ENCODE results near the gene COL16A1. TPM values are rescaled to one million over a fixed set of nuclear protein-coding genes. Genes with fewer than 3 reads are reported as not detected.

COL16A1 gene
- polyA plus RNA-seq, 3 donors: 0.13 TPM; not detected in 2

DNA sequence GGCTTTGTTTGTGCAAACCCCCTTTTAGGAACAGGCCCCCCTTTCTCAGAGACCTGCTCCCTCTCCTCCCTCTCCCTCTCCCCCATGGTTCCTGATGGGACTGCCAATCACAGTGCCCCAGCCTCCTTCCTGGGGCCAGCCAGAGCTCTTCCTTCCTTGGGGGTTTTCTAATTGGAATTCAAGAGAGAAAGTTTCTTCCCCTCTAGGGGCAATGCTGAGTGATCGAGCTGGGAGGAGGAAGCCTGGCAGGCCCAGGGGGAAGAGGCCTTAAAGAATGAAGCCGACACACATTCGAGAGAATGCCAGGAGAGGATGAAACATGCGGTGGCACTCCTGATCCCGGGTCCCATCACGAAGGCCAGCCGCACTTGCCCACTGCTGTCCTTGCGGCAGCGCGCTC, 21.3 kb upstream of the COL16A1 start:
- H2AFZ ChIP-seq (ENCODE audit: insufficient read depth, low read depth, low read length, poor library complexity, severe bottlenecking): no peak overlapping the region
- no peaks in the 10 kb centered on the region for H3K36me3 ChIP-seq (replicated peaks in 1 of 2; ENCODE audit: control insufficient read depth in 1 of 2, insufficient read depth in 2 of 2, low read length in 2 of 2)
- 26% methylated on average over 3 of the region's 10 CpGs for WGBS (ENCODE audit: insufficient coverage)
- H3K27ac ChIP-seq (ENCODE audit: low read depth in 1 of 2, low read length in 2 of 2): no peak overlapping the region
- H3K27me3 Mint-ChIP-seq (ENCODE audit: low read depth in 3 of 3): peaks cover 3 to 11% (median 3%) of the 10 kb centered on the region in 3 donors
- H3K9me3 ChIP-seq (replicated peaks in 1 of 2; ENCODE audit: control insufficient read depth in 1 of 2, insufficient read depth in 1 of 2, low read length in 2 of 2): no peaks in the 10 kb centered on the region
- no peak overlapping the region for H3K4me3 ChIP-seq (replicated peaks in 1 of 3; ENCODE audit: low read depth in 2 of 3, low read length in 3 of 3)
- DNase-seq: no peak
- no peaks in the 10 kb centered on the region for H3K36me3 Mint-ChIP-seq
- no peaks in the 10 kb centered on the region for H3K27me3 ChIP-seq (ENCODE audit: control insufficient read depth in 2 of 2, insufficient read depth in 2 of 2, low read length in 2 of 2)
- no peak overlapping the region for H3K4me2 ChIP-seq (replicated peaks; ENCODE audit: extremely low read depth, low read length, poor library complexity, severe bottlenecking)
- no peaks in the 10 kb centered on the region for H4K20me1 ChIP-seq (ENCODE audit: insufficient read depth, low read length)
- H3K9me3 Mint-ChIP-seq: no peaks in the 10 kb centered on the region
- H3K27ac Mint-ChIP-seq: peak overlapping the region in 1 of 7 donors; percentile 41
- H3K4me3 Mint-ChIP-seq: no peak overlapping the region
- TF ChIP-seq, protein P1, sequence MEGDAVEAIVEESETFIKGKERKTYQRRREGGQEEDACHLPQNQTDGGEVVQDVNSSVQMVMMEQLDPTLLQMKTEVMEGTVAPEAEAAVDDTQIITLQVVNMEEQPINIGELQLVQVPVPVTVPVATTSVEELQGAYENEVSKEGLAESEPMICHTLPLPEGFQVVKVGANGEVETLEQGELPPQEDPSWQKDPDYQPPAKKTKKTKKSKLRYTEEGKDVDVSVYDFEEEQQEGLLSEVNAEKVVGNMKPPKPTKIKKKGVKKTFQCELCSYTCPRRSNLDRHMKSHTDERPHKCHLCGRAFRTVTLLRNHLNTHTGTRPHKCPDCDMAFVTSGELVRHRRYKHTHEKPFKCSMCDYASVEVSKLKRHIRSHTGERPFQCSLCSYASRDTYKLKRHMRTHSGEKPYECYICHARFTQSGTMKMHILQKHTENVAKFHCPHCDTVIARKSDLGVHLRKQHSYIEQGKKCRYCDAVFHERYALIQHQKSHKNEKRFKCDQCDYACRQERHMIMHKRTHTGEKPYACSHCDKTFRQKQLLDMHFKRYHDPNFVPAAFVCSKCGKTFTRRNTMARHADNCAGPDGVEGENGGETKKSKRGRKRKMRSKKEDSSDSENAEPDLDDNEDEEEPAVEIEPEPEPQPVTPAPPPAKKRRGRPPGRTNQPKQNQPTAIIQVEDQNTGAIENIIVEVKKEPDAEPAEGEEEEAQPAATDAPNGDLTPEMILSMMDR (IDR thresholded peaks at IDR 0.05): no peak
- intact Hi-C loops (cut with micrococcal nuclease): no loop called here
- no peaks in the 10 kb centered on the region for H3K4me1 ChIP-seq (ENCODE audit: control insufficient read depth in 1 of 2, insufficient read depth in 2 of 2, low read length in 2 of 2)
- no peak overlapping the region for H3K9ac ChIP-seq (ENCODE audit: insufficient read depth, low read length, poor library complexity, severe bottlenecking)
- no peaks in the 10 kb centered on the region for H3K79me2 ChIP-seq (ENCODE audit: insufficient read depth, low read length)
- H3K4me1 Mint-ChIP-seq: no peaks in the 10 kb centered on the region

DNA sequence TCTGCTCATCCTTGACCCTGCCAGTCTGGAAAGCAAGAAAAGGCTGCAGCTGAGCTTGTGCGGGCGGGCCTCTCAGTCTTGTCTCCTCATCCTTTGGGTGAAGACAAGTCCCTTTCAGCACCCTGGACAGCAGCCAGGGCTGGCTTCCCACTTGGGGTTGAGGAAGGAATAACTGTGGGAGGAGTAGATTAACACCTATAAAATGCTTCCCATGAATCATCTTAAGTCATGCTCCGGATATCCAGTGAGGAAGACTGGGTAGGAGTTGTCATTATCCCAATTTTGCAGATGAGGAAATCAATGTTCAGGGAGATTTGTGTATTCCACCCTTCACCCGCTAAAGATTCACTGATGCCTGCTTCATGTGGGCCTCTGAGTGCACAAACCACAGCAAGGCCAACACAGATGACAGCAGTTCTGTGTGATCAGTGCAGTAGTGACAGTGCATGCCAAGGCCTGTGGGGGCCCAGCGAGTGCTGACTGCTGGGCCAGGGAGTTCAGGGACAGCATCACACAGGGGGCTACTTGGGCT, 20.1 kb upstream of the COL16A1 start:
- no peak overlapping the region for H3K27ac Mint-ChIP-seq

More for the DNA sequence above, 20.1 kb upstream of the COL16A1 start:
- TF ChIP-seq, protein P1 (IDR thresholded peaks at IDR 0.05): no peak
- Mint-ChIP-seq H3K36me3 (no peaks in the 10 kb centered on the region), H3K4me1 (no peaks in the 10 kb centered on the region), H3K4me3 (no peak overlapping the region), H3K27me3 (ENCODE audit: low read depth in 3 of 3) (peaks cover 3 to 9% (median 5%) of the 10 kb centered on the region in 3 donors), H3K9me3 (no peaks in the 10 kb centered on the region)
- no peak overlapping the region for H3K27ac ChIP-seq (ENCODE audit: low read depth in 1 of 2, low read length in 2 of 2)
- WGBS (ENCODE audit: insufficient coverage): 69% methylated on average over 3 of the region's 5 CpGs
- no peak overlapping the region for H3K4me2 ChIP-seq (replicated peaks; ENCODE audit: extremely low read depth, low read length, poor library complexity, severe bottlenecking)
- no peak overlapping the region for H3K4me3 ChIP-seq (replicated peaks in 1 of 3; ENCODE audit: low read depth in 2 of 3, low read length in 3 of 3)
- H3K27me3 ChIP-seq (ENCODE audit: control insufficient read depth in 2 of 2, insufficient read depth in 2 of 2, low read length in 2 of 2): no peaks in the 10 kb centered on the region
- DNase-seq: peak in 2 of 3 donors; percentile 8 to 14
- no peaks in the 10 kb centered on the region for H3K79me2 ChIP-seq (ENCODE audit: insufficient read depth, low read length)
- H3K9ac ChIP-seq (ENCODE audit: insufficient read depth, low read length, poor library complexity, severe bottlenecking): no peak overlapping the region
- no peaks in the 10 kb centered on the region for H3K36me3 ChIP-seq (replicated peaks in 1 of 2; ENCODE audit: control insufficient read depth in 1 of 2, insufficient read depth in 2 of 2, low read length in 2 of 2)
- no peaks in the 10 kb centered on the region for H4K20me1 ChIP-seq (ENCODE audit: insufficient read depth, low read length)
- H3K4me1 ChIP-seq (ENCODE audit: control insufficient read depth in 1 of 2, insufficient read depth in 2 of 2, low read length in 2 of 2): no peaks in the 10 kb centered on the region
- intact Hi-C loops (cut with micrococcal nuclease): no loop called here
- no peak overlapping the region for H2AFZ ChIP-seq (ENCODE audit: insufficient read depth, low read depth, low read length, poor library complexity, severe bottlenecking)
- no peaks in the 10 kb centered on the region for H3K9me3 ChIP-seq (replicated peaks in 1 of 2; ENCODE audit: control insufficient read depth in 1 of 2, insufficient read depth in 1 of 2, low read length in 2 of 2)

Measured in CD14-positive monocyte (primary cell).